ENCODE measurements around the gene ZDHHC7. TPM values are rescaled to one million over a fixed set of nuclear protein-coding genes. Genes with fewer than 3 reads are reported as not detected.

ZDHHC7 gene
- total RNA-seq, 2 experiments from 2014 or later: 22.5 to 24.3 TPM

- CTCF ChIA-PET (ENCODE audit: unreplicated experiment): no interaction called here
- intact Hi-C loops (cut with micrococcal nuclease; ENCODE audit: unreplicated experiment): no loop called here
These were observed 25.2 kb downstream of the ZDHHC7 start for GRCh38 chr16:84986102-84986501.

DNA sequence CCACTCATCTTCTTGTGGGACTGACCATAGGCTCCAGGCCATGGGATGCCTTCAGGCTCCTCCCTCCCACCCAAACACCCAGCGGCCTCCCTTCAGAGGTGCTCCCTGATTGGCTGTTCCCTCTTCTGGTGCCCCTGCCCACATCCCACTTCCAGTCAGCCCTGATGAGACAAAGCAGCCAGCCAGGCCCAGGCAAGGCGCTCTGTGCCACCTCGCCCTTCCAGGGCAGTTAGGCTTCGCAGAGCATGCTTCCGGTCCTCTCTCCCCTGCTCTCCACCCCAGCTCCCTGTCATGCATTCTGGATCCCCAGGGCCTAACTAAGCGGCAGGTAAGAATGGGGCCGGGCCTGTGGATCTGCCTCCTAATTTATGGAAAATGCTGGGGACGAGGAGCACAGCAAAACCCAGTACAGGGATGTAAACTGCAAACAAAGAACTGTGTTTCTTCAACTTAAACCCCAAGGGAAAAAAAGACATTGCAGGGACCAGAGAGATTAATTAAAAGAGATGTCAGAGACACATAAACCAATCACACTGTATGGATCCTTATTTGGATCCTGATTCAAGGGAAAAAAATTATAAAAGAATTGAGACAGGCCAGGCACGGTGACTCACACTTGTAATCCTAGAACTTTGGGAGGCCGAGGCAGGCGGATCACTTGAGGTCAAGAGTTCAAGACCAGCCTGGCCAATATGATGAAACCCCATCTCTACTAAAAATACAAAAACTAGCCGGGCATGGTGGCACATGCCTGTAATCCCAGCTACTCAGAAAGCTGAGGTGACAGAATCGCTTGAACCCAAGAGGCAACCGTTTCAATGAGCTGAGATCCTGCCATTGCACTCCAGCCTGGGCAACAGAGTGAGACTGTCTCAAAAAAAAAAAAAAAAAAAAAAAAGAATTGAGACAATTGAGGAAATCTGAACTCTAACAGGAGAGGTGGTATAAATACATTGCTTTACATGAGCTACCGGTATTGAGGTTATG is 26.0 kb downstream of the ZDHHC7 start:
- H3K4me2 ChIP-seq (ENCODE audit: low read length): no peak overlapping the region
- no peaks in the 10 kb centered on the region for H3K9me2 ChIP-seq (ENCODE audit: insufficient read depth, low read length)
- POLR2A ChIA-PET: no interaction called here
- no peaks in the 10 kb centered on the region for H3K79me2 ChIP-seq (ENCODE audit: insufficient read depth, low read depth, low read length)
- no peaks in the 10 kb centered on the region for H3K9me3 ChIP-seq (ENCODE audit: low read length)
- H4K20me1 ChIP-seq (ENCODE audit: insufficient read depth, low read length): no peaks in the 10 kb centered on the region
- no TSS peak for BruUV-seq (replicated peaks)
- CTCF ChIA-PET (ENCODE audit: unreplicated experiment): no interaction called here
- TF ChIP-seq EZH2phosphoT487 (IDR thresholded peaks at IDR 0.05; ENCODE audit: borderline replicate concordance, low read depth, low read length) (no peak), CTCF (conservative IDR thresholded peaks at IDR 0.05; ENCODE audit: low read length) (no peak)
- intact Hi-C loops (cut with micrococcal nuclease; ENCODE audit: unreplicated experiment): no loop called here
- H3K36me3 ChIP-seq (ENCODE audit: insufficient read depth, low read length): peaks cover 73% of the 10 kb centered on the region
- no peaks in the 10 kb centered on the region for H3K4me1 ChIP-seq (ENCODE audit: insufficient read depth, low read length, poor library complexity, severe bottlenecking)
- H2AFZ ChIP-seq (ENCODE audit: low read length): no peak overlapping the region
- DNase-seq (ENCODE audit: low spot score): no peak
- H3K27ac ChIP-seq (ENCODE audit: low read depth, low read length, poor library complexity, severe bottlenecking): no peak overlapping the region
- no peak overlapping the region for H3K4me3 ChIP-seq (ENCODE audit: low read depth, low read length, poor library complexity, severe bottlenecking)

More at GRCh38 chr16:84986102-84986501, 25.2 kb downstream of the ZDHHC7 start:
- no peak for DNase-seq (ENCODE audit: low spot score)
- peaks cover 70% of the 10 kb centered on the region for H3K36me3 ChIP-seq (ENCODE audit: insufficient read depth, low read length)
- no peak overlapping the region for H3K4me2 ChIP-seq (ENCODE audit: low read length)
- POLR2A ChIA-PET: no interaction called here
- H3K27ac ChIP-seq (ENCODE audit: low read depth, low read length, poor library complexity, severe bottlenecking): no peak overlapping the region
- H4K20me1 ChIP-seq (ENCODE audit: insufficient read depth, low read length): no peaks in the 10 kb centered on the region
- no peak overlapping the region for H3K4me3 ChIP-seq (ENCODE audit: low read depth, low read length, poor library complexity, severe bottlenecking)
- no peaks in the 10 kb centered on the region for H3K4me1 ChIP-seq (ENCODE audit: insufficient read depth, low read length, poor library complexity, severe bottlenecking)
- H3K79me2 ChIP-seq (ENCODE audit: insufficient read depth, low read depth, low read length): no peaks in the 10 kb centered on the region
- TF ChIP-seq CTCF (conservative IDR thresholded peaks at IDR 0.05; ENCODE audit: low read length) (no peak), EZH2phosphoT487 (IDR thresholded peaks at IDR 0.05; ENCODE audit: borderline replicate concordance, low read depth, low read length) (no peak)
- no peaks in the 10 kb centered on the region for H3K9me3 ChIP-seq (ENCODE audit: low read length)
- no TSS peak for BruUV-seq (replicated peaks)
- no peak overlapping the region for H2AFZ ChIP-seq (ENCODE audit: low read length)
- H3K9me2 ChIP-seq (ENCODE audit: insufficient read depth, low read length): no peaks in the 10 kb centered on the region

DNA sequence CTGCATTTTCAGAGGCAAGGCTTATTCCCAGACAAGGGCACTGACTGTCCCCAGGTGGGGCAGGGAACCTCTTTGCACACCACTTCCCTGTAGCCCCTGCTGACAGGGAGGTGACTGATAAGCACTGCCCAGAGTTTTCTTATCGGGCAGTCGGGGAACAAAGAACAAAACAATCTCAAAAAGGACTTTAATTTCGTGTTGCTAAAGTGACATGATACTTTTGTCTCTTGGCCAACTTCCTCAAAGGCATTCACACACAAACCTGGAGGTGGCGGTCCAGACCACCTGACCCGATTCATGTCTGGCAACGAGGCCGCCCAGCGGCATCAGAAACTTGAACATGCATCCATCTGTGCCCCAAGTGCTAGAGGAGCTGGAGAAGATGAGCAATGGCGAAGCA is 28.9 kb downstream of the ZDHHC7 start:
- no peak overlapping the region for H3K4me2 ChIP-seq (ENCODE audit: low read length)
- H3K9me2 ChIP-seq (ENCODE audit: insufficient read depth, low read length): no peaks in the 10 kb centered on the region
- intact Hi-C loops (cut with micrococcal nuclease; ENCODE audit: unreplicated experiment): no loop called here
- peaks cover 70% of the 10 kb centered on the region for H3K36me3 ChIP-seq (ENCODE audit: insufficient read depth, low read length)
- no peaks in the 10 kb centered on the region for H3K9me3 ChIP-seq (ENCODE audit: low read length)
- H3K4me1 ChIP-seq (ENCODE audit: insufficient read depth, low read length, poor library complexity, severe bottlenecking): no peaks in the 10 kb centered on the region
- H3K27ac ChIP-seq (ENCODE audit: low read depth, low read length, poor library complexity, severe bottlenecking): no peak overlapping the region
- TF ChIP-seq CTCF (conservative IDR thresholded peaks at IDR 0.05; ENCODE audit: low read length) (0 out of 2 replicates have a peak, but pooled peaks have one; percentile 15), EZH2phosphoT487 (IDR thresholded peaks at IDR 0.05; ENCODE audit: borderline replicate concordance, low read depth, low read length) (no peak)
- POLR2A ChIA-PET: no interaction called here
- H3K4me3 ChIP-seq (ENCODE audit: low read depth, low read length, poor library complexity, severe bottlenecking): no peak overlapping the region
- H4K20me1 ChIP-seq (ENCODE audit: insufficient read depth, low read length): no peaks in the 10 kb centered on the region
- CTCF ChIA-PET (ENCODE audit: unreplicated experiment): interaction anchor here (0.6 kb wide), 1 partner anchor 233 kb away, joined by 4 read pairs; no protein-coding TSS in a partner anchor
- BruUV-seq (replicated peaks): no TSS peak
- H2AFZ ChIP-seq (ENCODE audit: low read length): no peak overlapping the region
- no peak for DNase-seq (ENCODE audit: low spot score)
- H3K79me2 ChIP-seq (ENCODE audit: insufficient read depth, low read depth, low read length): no peaks in the 10 kb centered on the region
